K562 (cell line): ENCODE measurements around the gene CEMP1. TPM values are rescaled to one million over a fixed set of nuclear protein-coding genes. Genes with fewer than 3 reads are reported as not detected.
A peak's percentile ranks its signal among the peaks of the same experiment; 100 is the strongest.

Source experiments
- ARID1B ChIP-seq: fragments of 450-650 bp; IDR thresholded peaks from 2 replicates; pipeline ENCODE4 v1.6.1; 2016; ENCODE audit warnings: antibody characterized with exemption, mild to moderate bottlenecking, inconsistent platforms
- CC2D1A ChIP-seq: fragments of 450-650 bp; IDR thresholded peaks from 2 replicates; pipeline ENCODE4 v1.6.1; 2017; ENCODE audit warnings: mild to moderate bottlenecking
- CEBPG ChIP-seq, 3 experiments: fragments of 200-800 bp in 1 of 3; sonication (Bioruptor generic) in 1 of 3; sonication (generic) in 1 of 3; formaldehyde crosslinking in 1 of 3; IDR thresholded peaks in 2 of 3; conservative IDR thresholded peaks in 1 of 3; 2 replicates each; pipeline versions ENCODE4 v1.6.1 to v1.8.0; 2016 to 2022; ENCODE audit warnings: missing compliant biosample characterization in 2 of 3, missing genetic modification characterization in 2 of 3, mild to moderate bottlenecking in 1 of 3, missing genetic modification reagents in 1 of 3
- ELF2 ChIP-seq: fragments of 250-450 bp; sonication (Bioruptor Pico); IDR thresholded peaks from 2 replicates; pipeline ENCODE4 v1.5.0; 2021; ENCODE audit warnings: mild to moderate bottlenecking
- HNRNPL ChIP-seq: fragments of 200-400 bp; formaldehyde crosslinking; IDR thresholded peaks from 2 replicates; pipeline ENCODE4 v1.6.1; 2017; ENCODE audit warnings: low read depth, mild to moderate bottlenecking, low read length
- PRDM10 ChIP-seq: fragments of 450-650 bp; IDR thresholded peaks from 2 replicates; pipeline ENCODE4 v1.6.1; 2018; ENCODE audit not compliant: partially characterized antibody
- RBM34 ChIP-seq: fragments of 200-400 bp; formaldehyde crosslinking; IDR thresholded peaks from 2 replicates; pipeline ENCODE4 v1.6.1; 2018; ENCODE audit warnings: low read length, borderline replicate concordance; ENCODE audit not compliant: insufficient read depth
- SMAD3 ChIP-seq: fragments of 450-650 bp; formaldehyde crosslinking; conservative IDR thresholded peaks from 2 replicates; pipeline ENCODE4 v1.4.0; 2020; ENCODE audit warnings: mild to moderate bottlenecking
- XRCC4 ChIP-seq: IDR thresholded peaks from one replicate; pipeline ENCODE4 v1.6.1; 2011; ENCODE audit not compliant: insufficient read depth, insufficient read length; ENCODE audit errors: extremely low read depth
- ZBTB11 ChIP-seq, 3 experiments: fragments of 200-800 bp in 1 of 3; fragments of 250-450 bp in 1 of 3; fragments of 450-650 bp in 1 of 3; sonication (Bioruptor Pico) in 1 of 3; sonication (Bioruptor generic) in 1 of 3; formaldehyde crosslinking in 1 of 3; IDR thresholded peaks; 2 replicates each; pipeline versions ENCODE4 v1.6.1 to v1.8.0; 2016 to 2022; ENCODE audit warnings: mild to moderate bottlenecking in 2 of 3, missing genetic modification characterization in 2 of 3, missing compliant biosample characterization in 1 of 3, moderate library complexity in 1 of 3
- ZNF282 ChIP-seq: sonication (generic); formaldehyde crosslinking; IDR thresholded peaks from 2 replicates; pipeline ENCODE4 v1.8.1; 2023; ENCODE audit warnings: missing genetic modification reagents
- ZNF589 ChIP-seq: fragments of 200-800 bp; sonication (Bioruptor generic); IDR thresholded peaks from 2 replicates; pipeline ENCODE4 v1.6.1; 2016; ENCODE audit warnings: low read depth, missing genetic modification characterization, missing compliant biosample characterization
- polyA plus RNA-seq, 8 experiments: library from polyadenylated mRNA; depleted of rRNA in 4 of 8; stranded (reverse) in 5 of 8; unstranded in 3 of 8; fragments of >200 nt; fragmentation: Nextera tagmentation in 2 of 8; fragmentation: Illumina TruSeq in 1 of 8; extraction: Ambion mirVana in 2 of 8; extraction: Trizol in 1 of 8; gene quantifications; 2 replicates each; pipeline versions ENCODE4 v1.2.1 to v1.2.3, GENCODE V29; 2011 to 2014; ENCODE audit warnings: inconsistent platforms in 1 of 8, missing spikeins in 1 of 8
- total RNA-seq, 7 experiments: library from RNA; depleted of rRNA in 6 of 7; stranded (reverse); fragments of >200 nt in 6 of 7; fragmentation: Illumina TruSeq in 2 of 7; extraction: Trizol in 2 of 7; gene quantifications; 2 replicates each; pipeline versions ENCODE4 v1.2.1 to v1.2.3, GENCODE V29; 2011 to 2021; ENCODE audit warnings: low replicate concordance in 1 of 7
- TF ChIP-seq, protein P1 (sequence below): fragments of 250-450 bp; sonication (Bioruptor Pico); IDR thresholded peaks from 2 replicates; pipeline ENCODE4 v1.8.0; 2021; ENCODE audit warnings: borderline replicate concordance, mild to moderate bottlenecking, moderate library complexity; ENCODE audit not compliant: poor library complexity, severe bottlenecking
- TF ChIP-seq, protein P2 (sequence below): fragments of 250-450 bp; sonication (Bioruptor Pico); IDR thresholded peaks from 2 replicates; pipeline ENCODE4 v1.8.0; 2021; ENCODE audit warnings: moderate library complexity, mild to moderate bottlenecking, inconsistent platforms

CEMP1 gene
- total and polyA plus RNA-seq, 9 of the 15 experiments (the other 6 are each of a cell fraction or from before 2014, with no cell fraction given), result 0.05 to 0.45 TPM; not detected in 7

- peak; percentile 69 for TF ChIP-seq PRDM10
- TF ChIP-seq ELF2 (CRISPR knock-in tag), result no peak
- TF ChIP-seq ZNF282 (CRISPR knock-in tag), result no peak
- TF ChIP-seq, protein P1, sequence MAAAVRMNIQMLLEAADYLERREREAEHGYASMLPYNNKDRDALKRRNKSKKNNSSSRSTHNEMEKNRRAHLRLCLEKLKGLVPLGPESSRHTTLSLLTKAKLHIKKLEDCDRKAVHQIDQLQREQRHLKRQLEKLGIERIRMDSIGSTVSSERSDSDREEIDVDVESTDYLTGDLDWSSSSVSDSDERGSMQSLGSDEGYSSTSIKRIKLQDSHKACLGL (CRISPR knock-in tag), result no peak
- TF ChIP-seq CEBPG (CRISPR knock-in tag; IDR thresholded peaks at IDR 0.05), result no peak
- no peak for TF ChIP-seq CEBPG (tag; conservative IDR thresholded peaks at IDR 0.05 in 1 of 2, IDR thresholded peaks at IDR 0.05 in 1 of 2)
- no peak for TF ChIP-seq CC2D1A
- TF ChIP-seq XRCC4, result no peak
- 0 out of 2 replicates have a peak, but pooled peaks have one; percentile 42 for TF ChIP-seq ZNF589 (CRISPR knock-in tag)
- no peak for TF ChIP-seq RBM34
- TF ChIP-seq SMAD3, result no peak
- TF ChIP-seq ZBTB11 (CRISPR knock-in tag; IDR thresholded peaks at IDR 0.05), result no peak
- TF ChIP-seq, protein P2, sequence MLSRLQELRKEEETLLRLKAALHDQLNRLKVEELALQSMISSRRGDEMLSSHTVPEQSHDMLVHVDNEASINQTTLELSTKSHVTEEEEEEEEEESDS (CRISPR knock-in tag), result no peak
- TF ChIP-seq ARID1B, result peak; percentile 26
- no peak for TF ChIP-seq HNRNPL
Observed at GRCh38 chr16:2511128-2511800, 19.9 kb downstream of the CEMP1 start (continued).
